GM12865 (cell line): ENCODE measurements around the gene PKNOX2.

Source experiments
- DNase-seq: peaks from one replicate; pipeline ENCODE4 v3.0.0; 2010; ENCODE audit warnings: low read depth
- H3K4me3 ChIP-seq: 2 replicates; pipeline ENCODE4 v1.5.1; 2011; ENCODE audit warnings: mild to moderate bottlenecking, low read depth, low read length, control low read depth
- TF ChIP-seq, protein P1 (sequence below): IDR thresholded peaks from 2 replicates; pipeline ENCODE4 v1.5.1; 2011; ENCODE audit warnings: low read length, control low read depth, low read depth, inconsistent platforms; ENCODE audit not compliant: insufficient read depth; ENCODE audit errors: missing control alignments

PKNOX2 gene

GRCh38 chr11:125129316-125129993, 35.1 kb upstream of the PKNOX2 start:
- no peak for DNase-seq
- TF ChIP-seq, protein P1, sequence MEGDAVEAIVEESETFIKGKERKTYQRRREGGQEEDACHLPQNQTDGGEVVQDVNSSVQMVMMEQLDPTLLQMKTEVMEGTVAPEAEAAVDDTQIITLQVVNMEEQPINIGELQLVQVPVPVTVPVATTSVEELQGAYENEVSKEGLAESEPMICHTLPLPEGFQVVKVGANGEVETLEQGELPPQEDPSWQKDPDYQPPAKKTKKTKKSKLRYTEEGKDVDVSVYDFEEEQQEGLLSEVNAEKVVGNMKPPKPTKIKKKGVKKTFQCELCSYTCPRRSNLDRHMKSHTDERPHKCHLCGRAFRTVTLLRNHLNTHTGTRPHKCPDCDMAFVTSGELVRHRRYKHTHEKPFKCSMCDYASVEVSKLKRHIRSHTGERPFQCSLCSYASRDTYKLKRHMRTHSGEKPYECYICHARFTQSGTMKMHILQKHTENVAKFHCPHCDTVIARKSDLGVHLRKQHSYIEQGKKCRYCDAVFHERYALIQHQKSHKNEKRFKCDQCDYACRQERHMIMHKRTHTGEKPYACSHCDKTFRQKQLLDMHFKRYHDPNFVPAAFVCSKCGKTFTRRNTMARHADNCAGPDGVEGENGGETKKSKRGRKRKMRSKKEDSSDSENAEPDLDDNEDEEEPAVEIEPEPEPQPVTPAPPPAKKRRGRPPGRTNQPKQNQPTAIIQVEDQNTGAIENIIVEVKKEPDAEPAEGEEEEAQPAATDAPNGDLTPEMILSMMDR = no peak
- H3K4me3 ChIP-seq = no peak overlapping the region

DNA sequence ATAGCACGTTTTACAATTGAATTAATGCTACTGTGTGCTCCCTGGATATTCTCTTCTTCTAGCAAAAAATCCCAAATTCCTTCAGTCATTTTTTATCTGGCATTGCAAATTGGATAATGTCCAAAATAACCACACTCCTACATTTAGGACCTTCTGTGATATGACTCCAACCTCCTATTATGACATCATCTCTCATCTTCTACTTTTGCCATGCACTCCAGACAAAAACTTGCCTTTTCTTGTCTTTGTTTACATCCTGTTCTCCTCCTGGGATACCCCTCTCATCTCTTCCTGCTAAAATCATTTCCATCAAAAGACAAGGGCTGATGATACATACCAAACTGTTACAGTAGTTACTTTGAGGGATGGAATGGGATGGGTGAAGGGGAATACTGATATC, 32.5 kb upstream of the PKNOX2 start:
- TF ChIP-seq, protein P1 = no peak
- DNase-seq = no peak
- no peak overlapping the region for H3K4me3 ChIP-seq

DNA sequence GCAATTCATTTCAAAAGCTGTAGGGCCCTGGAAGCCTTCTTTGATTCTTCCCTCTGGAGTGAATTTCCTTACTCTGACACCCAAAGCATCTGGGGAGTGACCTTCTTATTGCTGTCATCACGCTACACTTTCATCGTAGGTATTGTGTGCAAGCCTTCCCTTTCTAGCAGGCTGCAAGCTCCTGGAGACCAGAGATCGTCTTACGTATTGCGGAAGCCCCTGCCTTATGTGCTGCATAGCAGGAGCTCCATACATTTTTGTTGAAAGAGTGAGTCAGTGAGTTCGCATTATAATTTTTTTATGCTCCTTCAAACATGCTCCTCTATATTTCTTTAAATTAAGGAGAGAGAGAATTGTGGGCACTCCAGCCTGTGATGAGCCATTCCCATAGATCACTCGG, 32.0 kb upstream of the PKNOX2 start:
- no peak for DNase-seq
- H3K4me3 ChIP-seq = no peak overlapping the region
- TF ChIP-seq, protein P1 = no peak

DNA sequence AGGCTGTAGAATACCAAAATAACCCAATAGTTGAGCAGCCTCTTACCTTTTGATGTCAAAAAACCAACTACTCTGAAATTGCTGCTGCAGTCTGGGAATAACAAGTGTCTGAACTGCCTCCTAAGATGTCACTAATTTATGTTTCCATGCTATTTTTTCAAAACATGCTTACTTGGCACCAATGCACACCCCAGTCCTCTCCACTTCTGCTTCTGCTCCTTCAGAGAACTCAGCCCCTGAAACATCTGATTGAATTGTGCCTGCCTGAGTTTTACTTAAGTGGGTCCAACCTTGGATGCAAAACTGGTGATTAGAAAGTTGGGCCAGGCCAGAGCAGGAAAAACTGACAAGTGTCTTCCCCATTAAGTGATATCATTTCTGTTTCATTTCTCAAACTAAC, 28.6 kb upstream of the PKNOX2 start:
- no peak overlapping the region for H3K4me3 ChIP-seq
- DNase-seq = no peak
- TF ChIP-seq, protein P1 = no peak

DNA sequence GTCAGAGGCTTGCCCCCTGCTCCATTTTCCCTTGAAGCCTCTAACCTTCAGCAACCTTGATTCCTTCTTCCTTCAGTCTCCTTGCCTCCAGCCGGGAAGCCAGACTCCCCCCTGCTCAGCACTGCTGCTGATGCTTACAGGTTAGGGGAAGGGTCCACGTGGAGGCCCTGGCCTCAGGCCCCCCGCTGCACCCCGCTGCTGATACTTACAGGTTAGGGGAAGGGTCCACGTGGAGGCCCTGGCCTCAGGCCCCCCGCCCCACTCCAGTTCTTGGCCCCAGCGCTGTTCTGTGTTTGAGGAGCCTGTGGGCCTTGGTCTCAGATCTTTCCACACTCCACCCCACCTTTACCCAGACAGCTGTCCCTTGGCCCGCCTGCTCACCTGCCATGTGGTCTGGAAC, 25.6 kb upstream of the PKNOX2 start:
- no peak overlapping the region for H3K4me3 ChIP-seq
- no peak for DNase-seq
- TF ChIP-seq, protein P1 = no peak

GRCh38 chr11:125139778-125140177, 24.8 kb upstream of the PKNOX2 start:
- H3K4me3 ChIP-seq = no peak overlapping the region
- DNase-seq = no peak
- TF ChIP-seq, protein P1 = no peak

DNA sequence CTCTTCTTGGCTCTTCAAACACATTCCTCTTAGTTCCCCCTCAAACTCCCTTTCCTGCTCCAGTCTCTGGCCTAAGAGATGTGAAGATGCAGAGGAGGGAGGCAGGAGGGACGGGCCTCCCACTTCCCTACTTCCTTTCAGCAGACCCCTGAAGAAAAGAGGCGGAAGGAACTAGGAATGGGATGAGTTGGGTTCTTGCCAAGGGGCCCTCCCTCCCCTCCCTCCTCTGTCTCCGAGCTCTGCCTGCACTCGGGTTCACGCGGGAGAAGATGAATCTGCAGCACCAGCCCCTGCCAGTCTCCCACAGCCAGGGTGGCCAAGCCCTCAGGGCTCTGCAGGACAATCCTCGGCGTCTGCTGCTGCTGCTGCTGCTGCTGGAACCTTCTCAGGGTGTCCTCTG, 24.3 kb upstream of the PKNOX2 start:
- TF ChIP-seq, protein P1 = no peak
- H3K4me3 ChIP-seq = no peak overlapping the region
- no peak for DNase-seq
